T1000 (cell line): ENCODE measurements around the gene SLC24A2.
"Not testable (repeated sequence)": the region's sequence is repeated elsewhere in the genome, so short reads cannot be mapped to it uniquely, and the experiment has no call there.

ENCODE experiments used
- DNase-seq: peaks from one replicate; lab custom pipeline; 2025; ENCODE audit warnings: mixed read lengths; lab: John Stamatoyannopoulos, UW

Gene SLC24A2

DNA sequence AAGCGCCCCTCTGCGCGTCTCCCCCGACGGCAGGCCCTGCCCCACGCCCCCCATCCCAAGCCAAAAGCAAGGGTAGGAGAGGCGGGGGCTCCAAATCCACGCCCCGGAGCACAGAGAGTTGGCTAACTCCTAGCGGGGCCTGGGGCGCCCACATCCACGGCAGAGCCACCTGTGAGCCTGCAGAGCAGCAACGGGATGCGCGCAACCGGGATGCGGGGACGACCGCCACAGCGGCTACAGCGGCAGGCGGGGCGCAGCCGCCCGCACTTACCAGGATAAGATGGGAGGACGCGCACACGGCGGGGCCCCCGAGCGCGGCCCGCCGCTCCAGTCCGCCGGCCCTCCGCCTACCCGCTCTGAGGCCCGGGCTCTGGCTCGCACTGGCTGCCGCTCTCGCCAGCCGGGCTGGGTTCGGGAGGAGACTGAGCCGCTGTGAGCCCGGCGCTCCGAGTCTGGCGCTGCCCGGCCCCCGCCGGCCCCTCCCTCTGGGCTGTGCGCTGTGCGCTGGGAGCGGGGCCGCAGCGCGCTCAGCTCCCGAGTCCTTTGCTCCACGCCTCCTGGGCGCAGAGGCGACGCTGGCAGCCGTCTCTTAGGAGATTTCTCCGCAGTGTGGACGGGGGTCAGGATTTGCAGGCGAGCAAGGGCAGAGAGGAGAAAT lies at the start of gene SLC24A2:
Gene SLC24A2, minus strand, starts transcription at position 424 of the 658 bp plus-strand sequence.
- DNase-seq, result no peak

DNA sequence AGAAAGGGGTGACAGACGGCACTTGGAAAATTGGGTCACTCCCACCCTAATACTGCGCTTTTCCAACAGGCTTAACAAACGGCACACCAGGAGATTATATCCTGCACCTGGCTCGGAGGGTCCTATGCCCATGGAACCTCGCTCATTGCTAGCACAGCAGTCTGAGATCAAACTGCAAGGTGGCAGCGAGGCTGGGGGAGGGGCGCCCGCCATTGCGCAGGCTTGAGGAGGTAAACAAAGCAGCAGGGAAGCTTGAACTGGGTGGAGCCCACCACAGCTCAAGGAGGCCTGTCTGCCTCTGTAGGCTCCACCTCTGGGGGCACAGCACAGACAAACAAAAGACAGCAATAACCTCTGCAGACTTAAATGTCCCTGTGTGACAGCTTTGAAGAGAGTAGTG lies 44.5 kb upstream of the SLC24A2 start:
- DNase-seq, result not testable (repeated sequence)

DNA sequence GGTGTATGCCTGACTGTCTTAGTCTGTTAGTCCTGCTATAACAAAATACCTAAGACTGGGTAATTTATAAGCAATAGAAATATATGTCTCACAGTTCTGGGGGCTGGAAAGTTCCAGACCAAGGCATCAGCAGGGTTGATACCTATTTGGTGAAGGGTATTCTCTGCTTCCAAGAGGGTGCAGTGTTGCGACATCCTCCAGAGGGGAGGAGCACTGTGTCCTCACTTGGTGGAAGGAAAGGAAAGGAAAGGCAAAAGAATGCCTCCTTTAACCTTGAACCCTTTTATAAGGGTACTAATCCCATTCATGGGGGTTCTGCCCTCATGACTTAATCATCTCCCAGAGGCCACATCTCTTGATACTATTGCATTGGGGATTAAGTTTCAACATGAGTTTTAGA lies 42.0 kb upstream of the SLC24A2 start:
- no peak for DNase-seq

DNA sequence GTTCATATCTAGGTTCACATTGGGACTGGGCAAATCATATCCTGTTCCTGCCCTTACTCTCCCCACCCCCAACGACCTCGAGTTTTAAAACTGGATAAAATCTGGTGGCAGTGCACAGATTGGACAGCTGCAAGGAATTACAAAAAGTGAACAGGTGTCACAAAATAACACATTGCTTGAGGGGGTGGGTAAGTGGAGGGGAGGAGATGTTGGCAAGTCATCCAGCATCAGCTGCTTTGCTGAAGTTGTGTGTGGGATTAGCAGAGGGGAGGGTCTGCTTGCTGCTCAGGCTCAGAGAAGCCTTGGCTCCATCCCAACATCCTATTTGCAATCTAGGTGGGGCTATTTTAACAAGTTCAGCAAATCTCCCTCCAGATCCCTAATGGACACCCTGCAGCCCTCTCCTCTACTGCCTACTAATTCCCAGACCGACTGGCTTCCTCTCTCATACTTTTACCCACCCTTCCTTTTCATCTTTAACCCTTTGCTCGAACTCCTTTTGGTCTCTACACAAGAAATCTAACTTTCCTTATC lies 39.8 kb upstream of the SLC24A2 start:
- DNase-seq, result no peak

DNA sequence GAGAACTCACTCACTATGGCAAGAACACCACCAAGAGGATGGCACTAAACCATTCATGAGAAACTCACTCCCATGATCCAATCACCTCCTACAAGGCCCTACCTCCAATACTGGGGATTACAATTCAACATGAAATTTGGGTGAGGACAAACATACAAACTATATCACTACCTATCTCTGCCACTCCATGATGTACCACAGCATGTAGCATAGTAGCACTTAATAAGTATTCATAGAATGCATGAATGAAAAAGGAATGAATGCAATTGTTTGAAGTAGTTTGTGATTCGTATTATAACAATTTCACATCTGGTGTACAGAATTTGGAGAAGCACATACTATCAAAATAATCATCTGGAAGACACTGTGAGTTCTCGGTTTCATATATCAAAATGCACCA lies 27.9 kb upstream of the SLC24A2 start:
- no peak for DNase-seq

DNA sequence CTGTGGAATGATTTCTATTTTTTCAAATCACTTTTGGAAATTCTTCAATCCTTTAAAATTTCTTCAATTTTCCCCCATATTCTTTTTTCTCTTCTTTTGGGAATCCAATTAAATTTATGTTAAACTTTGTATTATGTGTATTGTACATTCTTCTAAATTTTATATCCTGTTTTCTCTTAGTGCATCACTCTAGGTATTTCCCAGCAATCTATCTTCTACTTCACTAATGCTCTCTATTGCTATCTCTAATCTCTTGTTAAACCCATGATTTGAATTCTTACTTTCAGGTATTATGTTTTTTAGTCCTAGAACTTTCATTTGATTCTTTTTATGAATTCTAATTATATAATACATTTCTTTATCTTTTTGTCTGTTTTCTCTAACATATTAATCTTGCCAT lies 23.4 kb upstream of the SLC24A2 start:
- DNase-seq, result no peak

- DNase-seq, result no peak
Measured at GRCh38 chr9:19809422-19810269, 20.8 kb upstream of the SLC24A2 start.

- DNase-seq, result no peak
Measured at GRCh38 chr9:19807182-19807892, 18.5 kb upstream of the SLC24A2 start.

GRCh38 chr9:19804431-19804830 lies 15.6 kb upstream of the SLC24A2 start:
- DNase-seq, result no peak

DNA sequence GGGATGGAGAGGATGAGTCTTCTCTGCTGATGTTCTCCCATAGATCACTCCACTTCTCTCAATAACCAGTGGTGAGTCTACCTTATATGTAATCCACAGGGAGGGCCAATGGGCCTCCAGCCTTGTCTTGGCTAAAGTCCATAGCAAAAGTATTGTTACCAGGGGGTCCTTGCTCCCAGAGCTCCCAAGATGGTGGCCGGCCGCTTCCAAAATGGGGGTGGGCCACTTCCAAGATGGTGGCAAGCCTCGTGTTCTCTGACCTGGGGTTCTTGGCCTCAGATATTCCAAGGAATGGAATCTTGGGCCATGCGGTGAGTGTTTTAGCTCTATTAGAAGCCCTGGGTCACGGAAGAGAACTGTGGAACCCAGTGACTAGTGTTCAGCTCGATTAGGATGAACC lies 12.0 kb upstream of the SLC24A2 start:
- DNase-seq, result no peak

DNA sequence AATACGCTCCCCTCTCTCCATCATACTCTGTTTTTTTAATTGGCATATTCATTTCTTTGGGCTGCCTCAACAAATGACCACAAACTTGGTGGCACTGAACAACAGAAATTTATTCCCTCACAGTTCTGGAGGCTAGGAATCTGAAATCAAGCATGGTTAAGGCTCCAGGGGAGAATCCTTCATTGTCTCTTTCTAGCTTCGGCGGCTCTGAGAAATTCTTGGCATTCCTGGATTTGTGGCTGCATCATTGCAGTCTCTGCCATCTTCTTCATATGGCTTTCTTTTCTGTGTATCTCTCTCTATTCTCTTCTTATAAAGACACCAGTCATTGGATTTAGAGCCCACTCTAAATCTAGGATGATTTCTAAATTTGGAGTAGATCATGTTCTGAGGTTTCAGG lies 10.9 kb upstream of the SLC24A2 start:
- no peak for DNase-seq

DNA sequence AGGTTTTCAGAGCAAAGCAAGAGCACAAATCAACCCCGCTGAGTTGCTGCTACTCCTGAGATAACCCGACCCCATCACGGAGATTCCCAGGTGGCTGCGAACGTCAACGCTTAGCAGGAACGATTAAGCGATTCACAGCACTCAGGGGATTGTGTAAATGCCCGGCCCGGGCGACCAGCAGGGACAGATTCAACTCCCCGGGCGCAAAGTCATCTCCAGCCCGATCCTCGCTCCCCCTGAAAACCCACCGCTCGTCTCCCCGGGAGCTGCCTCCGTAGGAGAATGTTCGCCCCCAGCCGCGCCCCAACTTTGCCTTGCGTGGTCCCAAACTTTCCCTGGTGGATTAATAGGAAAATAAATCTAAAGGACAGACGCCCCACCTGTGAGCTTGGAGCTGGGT lies 685 bp downstream of the SLC24A2 start:
- no peak for DNase-seq

DNA sequence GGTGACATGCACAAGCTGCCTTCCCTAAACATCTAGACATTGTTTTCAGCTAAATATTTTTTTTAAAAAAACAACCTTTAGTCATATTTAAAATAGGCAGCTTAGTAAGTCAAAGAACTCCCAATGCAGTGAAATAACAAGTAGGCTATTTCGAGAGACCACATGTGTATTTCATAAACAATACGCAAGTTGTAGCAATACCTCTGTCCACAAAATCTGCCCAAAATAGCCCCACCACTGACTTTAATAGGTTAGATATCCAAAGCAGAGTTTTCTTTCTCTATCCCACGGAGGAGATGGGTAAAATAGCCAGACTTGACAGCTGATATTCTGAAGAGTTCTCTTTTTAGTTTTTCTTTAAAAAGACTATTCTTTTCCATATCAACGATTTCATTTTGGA lies 1.2 kb downstream of the SLC24A2 start:
- DNase-seq, result no peak

DNA sequence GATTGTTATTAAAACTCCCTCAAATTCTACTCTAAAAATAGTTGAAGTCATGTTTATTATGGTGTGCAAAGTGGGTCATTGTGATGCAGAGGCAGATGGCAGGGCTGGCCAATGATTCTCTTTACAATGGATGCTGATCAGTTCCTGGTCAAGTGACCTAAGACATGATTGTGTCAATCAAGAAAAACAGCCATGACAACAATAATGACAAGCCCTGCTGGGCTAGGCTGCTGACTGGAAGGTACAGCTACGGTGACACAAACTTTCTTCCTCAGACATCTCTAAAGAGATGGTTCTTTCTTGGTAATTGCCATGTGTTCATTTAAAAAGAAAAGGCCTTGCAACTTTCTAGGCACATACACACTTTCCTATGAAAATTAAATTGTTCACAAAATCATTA lies 3.6 kb downstream of the SLC24A2 start:
- DNase-seq, result no peak

GRCh38 chr9:19784136-19784535 lies 4.7 kb downstream of the SLC24A2 start:
- no peak for DNase-seq

- DNase-seq, result no peak
Measured at GRCh38 chr9:19783500-19783899, 5.3 kb downstream of the SLC24A2 start.

- DNase-seq, result no peak
Measured at GRCh38 chr9:19782005-19782404, 6.8 kb downstream of the SLC24A2 start.

- no peak for DNase-seq
Measured at GRCh38 chr9:19781240-19781639, 7.6 kb downstream of the SLC24A2 start.

- DNase-seq, result no peak
Measured at GRCh38 chr9:19771446-19771845, 17.4 kb downstream of the SLC24A2 start.

GRCh38 chr9:19770973-19771372 lies 17.9 kb downstream of the SLC24A2 start:
- DNase-seq, result no peak

- DNase-seq, result no peak
Measured at GRCh38 chr9:19769213-19769612, 19.6 kb downstream of the SLC24A2 start.

DNA sequence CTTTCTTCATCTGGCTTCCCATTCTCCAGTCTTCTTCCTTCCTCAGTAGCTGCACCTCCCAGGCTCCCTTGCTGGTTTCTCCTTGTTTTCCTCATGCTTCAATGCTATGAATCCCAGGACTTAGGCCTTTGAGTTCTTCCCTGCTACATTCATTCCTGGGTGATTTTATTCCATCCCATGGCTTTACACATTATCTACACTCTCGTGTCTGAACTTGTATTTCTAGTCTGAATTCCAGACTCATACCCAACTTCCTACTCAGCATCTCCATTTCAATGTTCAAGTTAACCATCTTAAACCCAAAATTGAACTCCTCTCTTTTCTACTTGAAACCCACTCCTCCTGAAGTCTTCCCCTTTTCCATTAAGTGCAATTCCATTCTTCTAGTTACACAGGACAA lies 20.0 kb downstream of the SLC24A2 start:
- no peak for DNase-seq

DNA sequence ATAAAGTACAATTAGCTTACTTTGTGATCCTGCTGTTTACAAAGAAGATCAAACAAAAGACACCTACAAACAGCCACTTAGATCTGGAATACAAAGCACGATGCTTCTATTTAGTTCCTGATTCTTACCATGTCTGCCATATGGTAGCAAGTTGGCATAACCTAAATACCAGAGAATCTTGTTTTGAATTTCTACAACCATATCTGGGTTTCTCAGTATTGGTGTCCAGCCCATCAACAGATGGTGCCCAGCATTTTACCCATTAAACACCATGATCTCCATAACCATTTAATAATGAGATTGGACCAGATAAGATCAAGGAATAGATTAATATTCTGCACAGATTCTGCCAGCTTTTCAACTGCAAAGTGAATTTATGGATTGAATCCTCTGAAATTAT lies 29.8 kb downstream of the SLC24A2 start:
- DNase-seq, result no peak
